ENCODE results near the gene TLE6.

The TLE6 gene

DNA sequence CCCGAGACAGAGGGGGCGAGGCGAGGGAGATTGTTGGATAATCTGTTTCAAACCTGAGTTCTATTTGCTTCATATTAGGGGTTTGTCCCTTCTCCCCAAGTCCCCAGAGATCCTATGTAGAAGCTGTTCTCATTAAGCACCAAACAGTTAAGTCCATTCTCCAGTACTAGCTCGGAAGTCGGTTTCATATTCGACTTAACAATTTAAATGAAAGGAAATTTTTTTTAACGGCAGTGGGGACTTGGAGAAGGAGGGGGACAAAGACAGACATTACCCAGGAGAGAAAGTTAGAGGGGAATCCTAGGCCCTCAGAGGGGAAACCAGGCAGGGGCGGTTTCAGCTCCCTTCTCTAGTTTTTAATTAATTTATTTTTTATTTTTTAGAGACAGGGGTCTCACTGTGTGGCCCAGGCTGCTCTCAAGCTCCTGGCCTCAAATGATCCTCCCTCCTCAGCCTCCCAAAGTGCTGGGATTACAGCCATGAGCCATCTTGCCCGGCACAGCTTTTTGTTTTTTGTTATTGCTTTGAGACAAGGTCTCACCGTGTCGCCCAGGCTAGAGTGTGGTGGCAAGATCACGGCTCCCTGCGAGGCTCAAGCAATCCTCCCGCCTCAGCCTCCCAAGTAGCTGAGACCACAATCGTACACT, 65.4 kb downstream of the TLE6 start:
- Histone ChIP-seq H3K27ac (ENCODE audit: insufficient read depth, low read depth, low read length, poor library complexity, severe bottlenecking) (no peak overlapping the region), H3K4me3 (ENCODE audit: insufficient read depth, low read depth, low read length) (no peak overlapping the region), H3K4me1 (ENCODE audit: control insufficient read depth, insufficient read depth, low read length) (peaks cover 8% of the 10 kb centered on the region), H3K36me3 (ENCODE audit: control insufficient read depth, insufficient read depth, low read length) (no peaks in the 10 kb centered on the region), H3K9me3 (ENCODE audit: control insufficient read depth, low read length) (no peaks in the 10 kb centered on the region), H3K27me3 (ENCODE audit: control insufficient read depth, insufficient read depth, low read length, poor library complexity, severe bottlenecking) (peaks cover 68% of the 10 kb centered on the region)
- WGBS, 2 experiments, result 57 to 60% methylated on average over 14 of the region's 15 CpGs
